Measurements from ENCODE around the gene CYP26B1.

CYP26B1 gene

GRCh38 chr2:72141032-72141645 is 6.5 kb downstream of the CYP26B1 start:
- Histone ChIP-seq H3K27me3 (ENCODE audit: control insufficient read depth in 1 of 2, insufficient read depth in 2 of 2, low read length in 2 of 2) (peaks cover 11 to 26% of the 10 kb centered on the region in 2 donors), H3K4me1 (ENCODE audit: control insufficient read depth, insufficient read depth, low read length) (peaks cover 34% of the 10 kb centered on the region)

GRCh38 chr2:72140621-72140960 is 7.1 kb downstream of the CYP26B1 start:
- H3K9ac ChIP-seq (ENCODE audit: low read length in 2 of 2): no peak overlapping the region
- no peak overlapping the region for H3K4me3 ChIP-seq (ENCODE audit: low read length in 2 of 2)
- no peaks in the 10 kb centered on the region for H3K36me3 ChIP-seq (ENCODE audit: control insufficient read depth in 2 of 2, insufficient read depth in 2 of 2, low read length in 2 of 2)
- no peaks in the 10 kb centered on the region for H3K9me3 ChIP-seq (ENCODE audit: control insufficient read depth in 2 of 2, low read length in 2 of 2)
- no peak overlapping the region for H3K27ac ChIP-seq (ENCODE audit: low read length)
- peaks cover 5 to 20% of the 10 kb centered on the region in 2 donors for H3K27me3 ChIP-seq (ENCODE audit: control insufficient read depth in 1 of 2, insufficient read depth in 2 of 2, low read length in 2 of 2)
- H3K4me1 ChIP-seq (ENCODE audit: control insufficient read depth, insufficient read depth, low read length): peaks cover 29% of the 10 kb centered on the region

More at GRCh38 chr2:72141032-72141645, 6.5 kb downstream of the CYP26B1 start:
- no peaks in the 10 kb centered on the region for H3K36me3 ChIP-seq (ENCODE audit: control insufficient read depth in 2 of 2, insufficient read depth in 2 of 2, low read length in 2 of 2)
- H3K9me3 ChIP-seq (ENCODE audit: control insufficient read depth in 2 of 2, low read length in 2 of 2): no peaks in the 10 kb centered on the region
- no peak overlapping the region for H3K27ac ChIP-seq (ENCODE audit: low read length)
- H3K4me3 ChIP-seq (ENCODE audit: low read length in 2 of 2): no peak overlapping the region
- H3K9ac ChIP-seq (ENCODE audit: low read length in 2 of 2): no peak overlapping the region

GRCh38 chr2:72139874-72140620 is 7.6 kb downstream of the CYP26B1 start:
- Histone ChIP-seq H3K4me3 (ENCODE audit: low read length in 2 of 2) (no peak overlapping the region), H3K4me1 (ENCODE audit: control insufficient read depth, insufficient read depth, low read length) (peaks cover 23% of the 10 kb centered on the region), H3K27ac (ENCODE audit: low read length) (no peak overlapping the region), H3K27me3 (ENCODE audit: control insufficient read depth in 1 of 2, insufficient read depth in 2 of 2, low read length in 2 of 2) (peaks cover 2 to 15% of the 10 kb centered on the region in 2 donors), H3K9me3 (ENCODE audit: control insufficient read depth in 2 of 2, low read length in 2 of 2) (no peaks in the 10 kb centered on the region), H3K36me3 (ENCODE audit: control insufficient read depth in 2 of 2, insufficient read depth in 2 of 2, low read length in 2 of 2) (no peaks in the 10 kb centered on the region), H3K9ac (ENCODE audit: low read length in 2 of 2) (no peak overlapping the region)

GRCh38 chr2:72139471-72139873 is 8.2 kb downstream of the CYP26B1 start:
- Histone ChIP-seq H3K27ac (ENCODE audit: low read length) (no peak overlapping the region), H3K27me3 (ENCODE audit: control insufficient read depth in 1 of 2, insufficient read depth in 2 of 2, low read length in 2 of 2) (peaks cover 2 to 9% of the 10 kb centered on the region in 2 donors), H3K4me3 (ENCODE audit: low read length in 2 of 2) (no peak overlapping the region), H3K4me1 (ENCODE audit: control insufficient read depth, insufficient read depth, low read length) (peaks cover 18% of the 10 kb centered on the region), H3K9ac (ENCODE audit: low read length in 2 of 2) (no peak overlapping the region), H3K36me3 (ENCODE audit: control insufficient read depth in 2 of 2, insufficient read depth in 2 of 2, low read length in 2 of 2) (no peaks in the 10 kb centered on the region), H3K9me3 (ENCODE audit: control insufficient read depth in 2 of 2, low read length in 2 of 2) (no peaks in the 10 kb centered on the region)

- Histone ChIP-seq H3K4me3 (ENCODE audit: low read length in 2 of 2) (no peak overlapping the region), H3K9ac (ENCODE audit: low read length in 2 of 2) (no peak overlapping the region), H3K27ac (ENCODE audit: low read length) (no peak overlapping the region), H3K36me3 (ENCODE audit: control insufficient read depth in 2 of 2, insufficient read depth in 2 of 2, low read length in 2 of 2) (no peaks in the 10 kb centered on the region), H3K27me3 (ENCODE audit: control insufficient read depth in 1 of 2, insufficient read depth in 2 of 2, low read length in 2 of 2) (peaks cover 2 to 5% of the 10 kb centered on the region in 2 donors), H3K4me1 (ENCODE audit: control insufficient read depth, insufficient read depth, low read length) (peaks cover 15% of the 10 kb centered on the region), H3K9me3 (ENCODE audit: control insufficient read depth in 2 of 2, low read length in 2 of 2) (no peaks in the 10 kb centered on the region)
These were observed 8.7 kb downstream of the CYP26B1 start for GRCh38 chr2:72138921-72139381.

- H3K36me3 ChIP-seq (ENCODE audit: control insufficient read depth in 2 of 2, insufficient read depth in 2 of 2, low read length in 2 of 2): no peaks in the 10 kb centered on the region
- H3K27me3 ChIP-seq (ENCODE audit: control insufficient read depth in 1 of 2, insufficient read depth in 2 of 2, low read length in 2 of 2): peaks cover 0 to 2% of the 10 kb centered on the region in 2 donors
- H3K9me3 ChIP-seq (ENCODE audit: control insufficient read depth in 2 of 2, low read length in 2 of 2): no peaks in the 10 kb centered on the region
- H3K27ac ChIP-seq (ENCODE audit: low read length): no peak overlapping the region
- no peak overlapping the region for H3K4me3 ChIP-seq (ENCODE audit: low read length in 2 of 2)
- no peak overlapping the region for H3K9ac ChIP-seq (ENCODE audit: low read length in 2 of 2)
- H3K4me1 ChIP-seq (ENCODE audit: control insufficient read depth, insufficient read depth, low read length): peaks cover 9% of the 10 kb centered on the region
These were observed 9.4 kb downstream of the CYP26B1 start for GRCh38 chr2:72138011-72138881.

- no peak overlapping the region for H3K27ac ChIP-seq (ENCODE audit: low read length)
- H3K4me3 ChIP-seq (ENCODE audit: low read length in 2 of 2): no peak overlapping the region
- H3K27me3 ChIP-seq (ENCODE audit: control insufficient read depth in 1 of 2, insufficient read depth in 2 of 2, low read length in 2 of 2): peaks cover 0 to 2% of the 10 kb centered on the region in 2 donors
- H3K9ac ChIP-seq (ENCODE audit: low read length in 2 of 2): no peak overlapping the region
- H3K36me3 ChIP-seq (ENCODE audit: control insufficient read depth in 2 of 2, insufficient read depth in 2 of 2, low read length in 2 of 2): no peaks in the 10 kb centered on the region
- H3K4me1 ChIP-seq (ENCODE audit: control insufficient read depth, insufficient read depth, low read length): peaks cover 5% of the 10 kb centered on the region
- no peaks in the 10 kb centered on the region for H3K9me3 ChIP-seq (ENCODE audit: control insufficient read depth in 2 of 2, low read length in 2 of 2)
These were observed 10.1 kb downstream of the CYP26B1 start for GRCh38 chr2:72137498-72138010.

- no peaks in the 10 kb centered on the region for H3K36me3 ChIP-seq (ENCODE audit: control insufficient read depth in 2 of 2, insufficient read depth in 2 of 2, low read length in 2 of 2)
- H3K4me1 ChIP-seq (ENCODE audit: control insufficient read depth, insufficient read depth, low read length): peaks cover 5% of the 10 kb centered on the region
- H3K27me3 ChIP-seq (ENCODE audit: control insufficient read depth in 1 of 2, insufficient read depth in 2 of 2, low read length in 2 of 2): peaks cover 0 to 2% of the 10 kb centered on the region in 2 donors
- no peak overlapping the region for H3K27ac ChIP-seq (ENCODE audit: low read length)
- no peak overlapping the region for H3K4me3 ChIP-seq (ENCODE audit: low read length in 2 of 2)
- H3K9ac ChIP-seq (ENCODE audit: low read length in 2 of 2): no peak overlapping the region
- no peaks in the 10 kb centered on the region for H3K9me3 ChIP-seq (ENCODE audit: control insufficient read depth in 2 of 2, low read length in 2 of 2)
These were observed 10.6 kb downstream of the CYP26B1 start for GRCh38 chr2:72136933-72137497.

- H3K9ac ChIP-seq (ENCODE audit: low read length in 2 of 2): no peak overlapping the region
- H3K4me3 ChIP-seq (ENCODE audit: low read length in 2 of 2): no peak overlapping the region
- H3K27me3 ChIP-seq (ENCODE audit: control insufficient read depth in 1 of 2, insufficient read depth in 2 of 2, low read length in 2 of 2): peaks cover 0 to 4% of the 10 kb centered on the region in 2 donors
- H3K36me3 ChIP-seq (ENCODE audit: control insufficient read depth in 2 of 2, insufficient read depth in 2 of 2, low read length in 2 of 2): no peaks in the 10 kb centered on the region
- peaks cover 5% of the 10 kb centered on the region for H3K4me1 ChIP-seq (ENCODE audit: control insufficient read depth, insufficient read depth, low read length)
- no peaks in the 10 kb centered on the region for H3K9me3 ChIP-seq (ENCODE audit: control insufficient read depth in 2 of 2, low read length in 2 of 2)
- H3K27ac ChIP-seq (ENCODE audit: low read length): no peak overlapping the region
These were observed 11.3 kb downstream of the CYP26B1 start for GRCh38 chr2:72136331-72136730.

GRCh38 chr2:72135921-72136320 is 11.7 kb downstream of the CYP26B1 start:
- no peak overlapping the region for H3K4me3 ChIP-seq (ENCODE audit: low read length in 2 of 2)
- H3K4me1 ChIP-seq (ENCODE audit: control insufficient read depth, insufficient read depth, low read length): peaks cover 5% of the 10 kb centered on the region
- no peaks in the 10 kb centered on the region for H3K36me3 ChIP-seq (ENCODE audit: control insufficient read depth in 2 of 2, insufficient read depth in 2 of 2, low read length in 2 of 2)
- no peak overlapping the region for H3K27ac ChIP-seq (ENCODE audit: low read length)
- H3K9ac ChIP-seq (ENCODE audit: low read length in 2 of 2): no peak overlapping the region
- peaks cover 0 to 4% of the 10 kb centered on the region in 2 donors for H3K27me3 ChIP-seq (ENCODE audit: control insufficient read depth in 1 of 2, insufficient read depth in 2 of 2, low read length in 2 of 2)
- no peaks in the 10 kb centered on the region for H3K9me3 ChIP-seq (ENCODE audit: control insufficient read depth in 2 of 2, low read length in 2 of 2)
